K562 (cell line): Measurements from ENCODE around the gene KLHL15. TPM values are rescaled to one million over a fixed set of nuclear protein-coding genes. Genes with fewer than 3 reads are reported as not detected.
A peak's percentile ranks its signal among the peaks of the same experiment; 100 is the strongest.

Experiments used
- ATAC-seq: fragments of 200-7000 bp; cut with Tn5 transposase; 3 replicates; pipeline ENCODE4 v1.9.1; 2020; ENCODE audit warnings: moderate library complexity
- BruUV-seq: library from RNA; stranded (reverse); fragments of 400-500 nt; replicated peaks from 2 replicates; lab custom pipeline; 2021; lab: Mats Ljungman, UMichigan
- CTCF ChIA-PET: fragments of 300-600 bp; formaldehyde crosslinking; extraction: SDS; loops from one replicate; lab custom pipeline; 2021; ENCODE audit warnings: low intra/inter-chr PET ratio; lab: Yijun Ruan, JAX
- POLR2A ChIA-PET: fragments of 300-600, 350-650 bp; sonication (Branson Sonifier 250); formaldehyde crosslinking; extraction: SDS; loops from one replicate; lab custom pipeline; 2021; ENCODE audit warnings: antibody characterized with exemption, inconsistent platforms; lab: Yijun Ruan, JAX
- DNase-seq, 4 experiments: peaks; one replicate each; pipeline versions ENCODE4 v3.0.0 to v3.0.0-alpha.2; 2011 to 2018; ENCODE audit warnings: low spot score in 3 of 4, mixed read lengths in 3 of 4; ENCODE audit errors: extremely low read depth in 1 of 4
- FAIRE-seq: peaks from 2 replicates; lab custom pipeline; 2011; peaks lifted over from hg19 to GRCh38; lab: Jason Lieb, UNC
- H2AFZ ChIP-seq: 2 replicates; pipeline ENCODE4 v1.6.0; 2011; ENCODE audit warnings: low read depth, low read length, control low read depth, inconsistent platforms
- H3K27ac ChIP-seq: fragments of 200-600 bp; 3 replicates; pipeline ENCODE4 v1.8.0; 2011; ENCODE audit warnings: low read depth, mild to moderate bottlenecking, control low read depth, inconsistent platforms, low read length, moderate library complexity, mixed read lengths; ENCODE audit errors: extremely low read depth
- H3K27me3 ChIP-seq, 2 experiments: fragments of 300-600 bp in 1 of 2; 2 replicates in 1 of 2; 3 replicates in 1 of 2; pipeline versions ENCODE4 v1.6.0 to v1.8.0; 2011; ENCODE audit warnings: inconsistent platforms in 2 of 2, low read length in 2 of 2, mild to moderate bottlenecking in 1 of 2, mixed read lengths in 1 of 2, moderate library complexity in 1 of 2; ENCODE audit not compliant: control insufficient read depth in 2 of 2, insufficient read depth in 2 of 2
- H3K36me3 ChIP-seq: fragments of 300-600 bp; 3 replicates; pipeline ENCODE4 v1.8.0; 2011; ENCODE audit warnings: mild to moderate bottlenecking, low read length, inconsistent platforms; ENCODE audit not compliant: control insufficient read depth, insufficient read depth
- H3K4me1 ChIP-seq, 2 experiments: fragments of 200-600 bp in 1 of 2; replicated peaks in 1 of 2; 2 replicates in 1 of 2; 3 replicates in 1 of 2; pipeline versions ENCODE4 v1.5.1 to v1.8.0; 2011; ENCODE audit warnings: inconsistent platforms in 2 of 2, low read length in 2 of 2, mild to moderate bottlenecking in 1 of 2, mixed read lengths in 1 of 2, moderate library complexity in 1 of 2; ENCODE audit not compliant: control insufficient read depth in 2 of 2, insufficient read depth in 2 of 2
- H3K4me2 ChIP-seq: 2 replicates; pipeline ENCODE4 v1.6.1; 2011; ENCODE audit warnings: low read length, control low read depth, inconsistent platforms, mixed read lengths; ENCODE audit not compliant: insufficient read depth
- H3K4me3 ChIP-seq: fragments of 200-600 bp; sonication (generic), shearing (Covaris generic); 2 replicates; pipeline ENCODE4 v1.5.1; 2016; ENCODE audit warnings: control low read depth, inconsistent platforms
- H3K79me2 ChIP-seq: fragments of 200-600 bp; 3 replicates; pipeline ENCODE4 v1.8.0; 2011; ENCODE audit warnings: low read length, inconsistent platforms; ENCODE audit not compliant: control insufficient read depth, insufficient read depth
- H3K9ac ChIP-seq, 2 experiments: 2 replicates each; pipeline versions ENCODE4 v1.6.0 to v1.6.1; 2011; ENCODE audit warnings: low read depth in 2 of 2, low read length in 2 of 2, control low read depth in 1 of 2, inconsistent platforms in 1 of 2, mild to moderate bottlenecking in 1 of 2, mixed read lengths in 1 of 2; ENCODE audit not compliant: insufficient read depth in 1 of 2
- H3K9me1 ChIP-seq: one replicate; pipeline ENCODE4 v1.6.0; 2011; ENCODE audit warnings: inconsistent platforms, mild to moderate bottlenecking, low read length, moderate library complexity; ENCODE audit not compliant: control insufficient read depth, insufficient read depth
- H3K9me3 ChIP-seq: replicated peaks from 2 replicates; pipeline ENCODE4 v1.5.1; 2011; ENCODE audit warnings: low read depth, low read length, inconsistent platforms; ENCODE audit not compliant: control insufficient read depth, insufficient read depth
- H4K20me1 ChIP-seq: replicated peaks from 2 replicates; pipeline ENCODE4 v1.6.1; 2011; ENCODE audit warnings: low read length, inconsistent platforms, mixed read lengths; ENCODE audit not compliant: control insufficient read depth, insufficient read depth
- KDM1A ChIP-seq, 2 experiments: fragments of 450-650 bp; IDR thresholded peaks; 2 replicates each; pipeline ENCODE4 v1.6.1; 2016; ENCODE audit warnings: mild to moderate bottlenecking in 2 of 2
- MCM7 ChIP-seq, 2 experiments: fragments of 450-650 bp; IDR thresholded peaks; 2 replicates each; pipeline ENCODE4 v1.6.1; 2016 to 2018
- MEF2D ChIP-seq: conservative IDR thresholded peaks from 2 replicates; pipeline ENCODE4 v1.6.1; 2016; ENCODE audit warnings: low read depth, missing genetic modification characterization, missing compliant biosample characterization
- NFRKB ChIP-seq: fragments of 450-650 bp; IDR thresholded peaks from 2 replicates; pipeline ENCODE4 v1.6.1; 2016; ENCODE audit warnings: low read depth
- RB1 ChIP-seq: fragments of 450-650 bp; IDR thresholded peaks from 2 replicates; pipeline ENCODE4 v1.6.1; 2017; ENCODE audit warnings: low read depth, mild to moderate bottlenecking
- SPI1 ChIP-seq: IDR thresholded peaks from 2 replicates; pipeline ENCODE4 v1.6.1; 2011; ENCODE audit warnings: low read depth, low read length, control low read depth, borderline replicate concordance
- YY1 ChIP-seq, 3 experiments: IDR thresholded peaks; 2 replicates each; pipeline ENCODE4 v1.6.1; 2011; ENCODE audit warnings: low read length in 2 of 3, mild to moderate bottlenecking in 2 of 3, moderate library complexity in 2 of 3, borderline replicate concordance in 1 of 3, control low read depth in 1 of 3, low read depth in 1 of 3; ENCODE audit not compliant: insufficient read depth in 3 of 3, insufficient replicate concordance in 2 of 3, control insufficient read depth in 1 of 3, insufficient read length in 1 of 3; ENCODE audit errors: extremely low read depth in 1 of 3
- ZBTB1 ChIP-seq: sonication (generic); formaldehyde crosslinking; IDR thresholded peaks from 2 replicates; pipeline ENCODE4 v1.8.1; 2023; ENCODE audit warnings: missing genetic modification reagents, low read depth, mild to moderate bottlenecking, borderline replicate concordance
- ZFP36 ChIP-seq: fragments of 150-350 bp; IDR thresholded peaks from 2 replicates; pipeline ENCODE4 v1.6.1; 2018; ENCODE audit warnings: low read length, low read depth; ENCODE audit not compliant: partially characterized antibody
- WGBS: fragments of 100-300 bp; shearing (Covaris generic); methylation state at CpG from one replicate; pipeline ENCODE4 v1.1.6; 2016; ENCODE audit warnings: low coverage, mixed read lengths; ENCODE audit not compliant: insufficient coverage; ENCODE audit errors: missing lambda C conversion rate; 5-methylcytosine and 5-hydroxymethylcytosine counted together
- in situ Hi-C: fragments of 300-500 bp; cut with MboI; formaldehyde crosslinking; loops from 4 replicates; pipeline ENCODE4 v1.15.0; 2018; ENCODE audit warnings: inconsistent platforms, mixed read lengths
- intact Hi-C: fragments of 100-400 bp; cut with micrococcal nuclease; formaldehyde crosslinking; loops from 2 replicates; pipeline ENCODE4 v1.14.2; 2022
- polyA plus RNA-seq, 8 experiments: library from polyadenylated mRNA; depleted of rRNA in 4 of 8; stranded (reverse) in 5 of 8; unstranded in 3 of 8; fragments of >200 nt; fragmentation: Nextera tagmentation in 2 of 8; fragmentation: Illumina TruSeq in 1 of 8; extraction: Ambion mirVana in 2 of 8; extraction: Trizol in 1 of 8; gene quantifications; 2 replicates each; pipeline versions ENCODE4 v1.2.1 to v1.2.3, GENCODE V29; 2011 to 2014; ENCODE audit warnings: inconsistent platforms in 1 of 8, missing spikeins in 1 of 8
- total RNA-seq, 7 experiments: library from RNA; depleted of rRNA in 6 of 7; stranded (reverse); fragments of >200 nt in 6 of 7; fragmentation: Illumina TruSeq in 2 of 7; extraction: Trizol in 2 of 7; gene quantifications; 2 replicates each; pipeline versions ENCODE4 v1.2.1 to v1.2.3, GENCODE V29; 2011 to 2021; ENCODE audit warnings: low replicate concordance in 1 of 7
- TF ChIP-seq, protein P1 (sequence below): fragments of 150-350 bp; IDR thresholded peaks from 2 replicates; pipeline ENCODE4 v1.6.1; 2014; ENCODE audit warnings: low read depth, mild to moderate bottlenecking, low read length, borderline replicate concordance
- TF ChIP-seq, protein P2 (sequence below): sonication (generic); formaldehyde crosslinking; IDR thresholded peaks from 2 replicates; pipeline ENCODE4 v1.5.0; 2020; ENCODE audit warnings: missing genetic modification reagents
- TF ChIP-seq, protein P3 (sequence below): fragments of 250-450 bp; sonication (Bioruptor Pico); IDR thresholded peaks from 2 replicates; pipeline ENCODE4 v1.8.0; 2021; ENCODE audit warnings: moderate library complexity, mild to moderate bottlenecking, inconsistent platforms
- TF ChIP-seq, protein P4 (sequence below): fragments of 250-450 bp; sonication (Bioruptor Pico); IDR thresholded peaks from 2 replicates; pipeline ENCODE4 v1.8.0; 2022; ENCODE audit warnings: inconsistent platforms

Gene KLHL15
- total and polyA plus RNA-seq, 9 of the 15 experiments (the other 6 are each of a cell fraction or from before 2014, with no cell fraction given): 3.0 to 12.4 (median 7.6) TPM

DNA sequence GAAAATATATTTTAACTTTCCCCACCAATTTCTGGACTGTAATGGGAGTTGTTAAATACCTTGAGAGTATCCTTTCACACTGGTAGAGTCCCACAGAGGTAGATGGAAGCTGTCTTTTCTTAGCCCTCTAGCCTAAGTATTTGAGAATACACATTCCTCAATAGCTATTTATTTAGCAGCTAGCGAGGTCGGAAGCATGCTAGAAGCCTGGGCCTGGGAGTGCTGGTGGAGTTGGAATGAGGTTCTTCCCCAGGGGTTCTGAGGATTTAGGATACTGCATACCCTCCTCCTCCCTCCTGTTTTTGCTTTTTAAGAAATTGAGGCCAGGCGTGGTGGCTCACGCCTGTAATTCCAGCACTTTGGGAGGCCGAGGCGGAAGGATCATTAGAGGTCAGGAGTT, 999 bp upstream of the KLHL15 start (continued):
- TF ChIP-seq MCM7 (IDR thresholded peaks at IDR 0.05) (no peak), ZBTB1 (CRISPR knock-in tag) (no peak), RB1 (no peak), SPI1 (no peak)
- TF ChIP-seq, protein P1, sequence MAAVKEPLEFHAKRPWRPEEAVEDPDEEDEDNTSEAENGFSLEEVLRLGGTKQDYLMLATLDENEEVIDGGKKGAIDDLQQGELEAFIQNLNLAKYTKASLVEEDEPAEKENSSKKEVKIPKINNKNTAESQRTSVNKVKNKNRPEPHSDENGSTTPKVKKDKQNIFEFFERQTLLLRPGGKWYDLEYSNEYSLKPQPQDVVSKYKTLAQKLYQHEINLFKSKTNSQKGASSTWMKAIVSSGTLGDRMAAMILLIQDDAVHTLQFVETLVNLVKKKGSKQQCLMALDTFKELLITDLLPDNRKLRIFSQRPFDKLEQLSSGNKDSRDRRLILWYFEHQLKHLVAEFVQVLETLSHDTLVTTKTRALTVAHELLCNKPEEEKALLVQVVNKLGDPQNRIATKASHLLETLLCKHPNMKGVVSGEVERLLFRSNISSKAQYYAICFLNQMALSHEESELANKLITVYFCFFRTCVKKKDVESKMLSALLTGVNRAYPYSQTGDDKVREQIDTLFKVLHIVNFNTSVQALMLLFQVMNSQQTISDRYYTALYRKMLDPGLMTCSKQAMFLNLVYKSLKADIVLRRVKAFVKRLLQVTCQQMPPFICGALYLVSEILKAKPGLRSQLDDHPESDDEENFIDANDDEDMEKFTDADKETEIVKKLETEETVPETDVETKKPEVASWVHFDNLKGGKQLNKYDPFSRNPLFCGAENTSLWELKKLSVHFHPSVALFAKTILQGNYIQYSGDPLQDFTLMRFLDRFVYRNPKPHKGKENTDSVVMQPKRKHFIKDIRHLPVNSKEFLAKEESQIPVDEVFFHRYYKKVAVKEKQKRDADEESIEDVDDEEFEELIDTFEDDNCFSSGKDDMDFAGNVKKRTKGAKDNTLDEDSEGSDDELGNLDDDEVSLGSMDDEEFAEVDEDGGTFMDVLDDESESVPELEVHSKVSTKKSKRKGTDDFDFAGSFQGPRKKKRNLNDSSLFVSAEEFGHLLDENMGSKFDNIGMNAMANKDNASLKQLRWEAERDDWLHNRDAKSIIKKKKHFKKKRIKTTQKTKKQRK: no peak

DNA sequence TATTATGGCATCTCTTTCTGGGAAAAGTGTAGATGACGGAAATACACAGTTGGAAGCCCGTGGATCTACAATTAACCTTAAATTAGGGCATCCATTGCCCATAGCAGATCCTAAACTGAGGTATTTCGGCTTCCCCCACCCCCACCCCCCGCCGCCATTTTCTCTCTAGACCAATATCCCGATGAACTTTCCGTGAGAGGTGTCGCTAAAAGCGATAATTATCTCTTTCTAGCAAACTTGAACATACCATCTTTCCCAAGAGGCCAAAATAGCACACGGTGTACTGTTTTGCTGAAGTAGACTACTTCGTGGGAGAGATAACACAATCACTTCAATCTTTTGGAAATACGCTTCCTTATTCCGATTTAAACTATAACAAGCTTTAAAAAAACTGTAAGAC, 554 bp downstream of the KLHL15 start:
- 0 out of 2 replicates have a peak, but pooled peaks cover 3% of the 10 kb centered on the region for H4K20me1 ChIP-seq
- CTCF ChIA-PET: no interaction called here
- H3K4me3 ChIP-seq: peak overlapping the region; percentile 99
- H3K9me1 ChIP-seq: no peaks in the 10 kb centered on the region
- intact Hi-C loops: no loop called here
- H3K4me2 ChIP-seq: peak overlapping the region; percentile 99
- H2AFZ ChIP-seq: peak overlapping the region; percentile 87
- H3K27ac ChIP-seq: peak overlapping the region; percentile 100
- WGBS: under 1% methylated on average over 12 of the region's 13 CpGs
- peak overlapping the region in 1 of 2 experiments; percentile 99; a peak in 2 of 4 replicates for H3K9ac ChIP-seq
- ATAC-seq: no peak
- in situ Hi-C loops: no loop called here
- no peaks in the 10 kb centered on the region for H3K9me3 ChIP-seq
- POLR2A ChIA-PET: interaction anchor here (1.0 to 3.2 kb wide), 6 partner anchors 12 to 119 kb away, joined by 3 to 17 read pairs (median 3); partner anchors contain the start of genes APOO, CXorf58 and EIF2S3
- peaks cover 12% of the 10 kb centered on the region; the same call in 1 of the 3 replicates for H3K36me3 ChIP-seq
- peak; percentile 58 for FAIRE-seq
- BruUV-seq: no TSS peak
- peaks cover 12 to 15% of the 10 kb centered on the region in 2 experiments for H3K4me1 ChIP-seq
- no peaks in the 10 kb centered on the region for H3K27me3 ChIP-seq
- H3K79me2 ChIP-seq: peaks cover 42% of the 10 kb centered on the region
- DNase-seq: peak in 2 of 4 experiments; percentile 49 to 52
- TF ChIP-seq KDM1A (IDR thresholded peaks at IDR 0.05) (no peak), YY1 (IDR thresholded peaks at IDR 0.05; ENCODE audit: borderline replicate concordance in 1 of 3, control insufficient read depth in 1 of 3, extremely low read depth in 1 of 3, insufficient read depth in 3 of 3, insufficient read length in 1 of 3, insufficient replicate concordance in 2 of 3, low read depth in 1 of 3, low read length in 2 of 3) (peak in 2 of 3 experiments; percentile 55 to 90), MEF2D (tag) (0 out of 2 replicates have a peak, but pooled peaks have one; percentile 16), ZFP36 (no peak), NFRKB (peak; percentile 68)
- TF ChIP-seq, protein P2, sequence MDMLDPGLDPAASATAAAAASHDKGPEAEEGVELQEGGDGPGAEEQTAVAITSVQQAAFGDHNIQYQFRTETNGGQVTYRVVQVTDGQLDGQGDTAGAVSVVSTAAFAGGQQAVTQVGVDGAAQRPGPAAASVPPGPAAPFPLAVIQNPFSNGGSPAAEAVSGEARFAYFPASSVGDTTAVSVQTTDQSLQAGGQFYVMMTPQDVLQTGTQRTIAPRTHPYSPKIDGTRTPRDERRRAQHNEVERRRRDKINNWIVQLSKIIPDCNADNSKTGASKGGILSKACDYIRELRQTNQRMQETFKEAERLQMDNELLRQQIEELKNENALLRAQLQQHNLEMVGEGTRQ (CRISPR knock-in tag): no peak
- TF ChIP-seq, protein P3, sequence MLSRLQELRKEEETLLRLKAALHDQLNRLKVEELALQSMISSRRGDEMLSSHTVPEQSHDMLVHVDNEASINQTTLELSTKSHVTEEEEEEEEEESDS (CRISPR knock-in tag): no peak
- TF ChIP-seq, protein P4, sequence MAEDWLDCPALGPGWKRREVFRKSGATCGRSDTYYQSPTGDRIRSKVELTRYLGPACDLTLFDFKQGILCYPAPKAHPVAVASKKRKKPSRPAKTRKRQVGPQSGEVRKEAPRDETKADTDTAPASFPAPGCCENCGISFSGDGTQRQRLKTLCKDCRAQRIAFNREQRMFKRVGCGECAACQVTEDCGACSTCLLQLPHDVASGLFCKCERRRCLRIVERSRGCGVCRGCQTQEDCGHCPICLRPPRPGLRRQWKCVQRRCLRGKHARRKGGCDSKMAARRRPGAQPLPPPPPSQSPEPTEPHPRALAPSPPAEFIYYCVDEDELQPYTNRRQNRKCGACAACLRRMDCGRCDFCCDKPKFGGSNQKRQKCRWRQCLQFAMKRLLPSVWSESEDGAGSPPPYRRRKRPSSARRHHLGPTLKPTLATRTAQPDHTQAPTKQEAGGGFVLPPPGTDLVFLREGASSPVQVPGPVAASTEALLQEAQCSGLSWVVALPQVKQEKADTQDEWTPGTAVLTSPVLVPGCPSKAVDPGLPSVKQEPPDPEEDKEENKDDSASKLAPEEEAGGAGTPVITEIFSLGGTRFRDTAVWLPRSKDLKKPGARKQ (CRISPR knock-in tag): no peak
